GM12872 (cell line): Measurements from ENCODE around the gene GABPB2.

Experiments used
- CTCF ChIP-seq: IDR thresholded peaks from 3 replicates; pipeline ENCODE4 v1.5.1; 2011; ENCODE audit warnings: low read depth, mild to moderate bottlenecking, low read length, moderate library complexity; ENCODE audit not compliant: insufficient read depth

Gene GABPB2

GRCh38 chr1:151060657-151061421, 9.7 kb upstream of the GABPB2 start:
- TF ChIP-seq CTCF = no peak

GRCh38 chr1:151061704-151062103, 8.9 kb upstream of the GABPB2 start:
- no peak for TF ChIP-seq CTCF

- no peak for TF ChIP-seq CTCF
Measured at GRCh38 chr1:151062741-151063371, 7.7 kb upstream of the GABPB2 start.

- no peak for TF ChIP-seq CTCF
Measured at GRCh38 chr1:151065089-151065645, 5.4 kb upstream of the GABPB2 start.

GRCh38 chr1:151067185-151067584, 3.4 kb upstream of the GABPB2 start:
- no peak for TF ChIP-seq CTCF

- TF ChIP-seq CTCF = no peak
Measured at GRCh38 chr1:151069103-151069486, 1.5 kb upstream of the GABPB2 start.

- TF ChIP-seq CTCF = no peak
Measured at GRCh38 chr1:151072224-151072623, 1.7 kb downstream of the GABPB2 start.
